Type B pancreatic cell (in vitro differentiated cells): Measurements from ENCODE around the gene DNAJA3. TPM values are rescaled to one million over a fixed set of nuclear protein-coding genes. Genes with fewer than 3 reads are reported as not detected.

ENCODE experiments used
- DNase-seq: peaks from one replicate; pipeline ENCODE4 v3.0.0; 2021; ENCODE audit warnings: mixed read lengths; ENCODE audit not compliant: unreplicated experiment; ENCODE audit errors: extremely low spot score
- H3K27ac Mint-ChIP-seq: 2 replicates; pipeline ENCODE4 v1.8.0; 2021; ENCODE audit warnings: mild to moderate bottlenecking, mixed read lengths
- H3K27me3 Mint-ChIP-seq: 2 replicates; pipeline ENCODE4 v1.8.0; 2021; ENCODE audit warnings: mixed read lengths
- H3K36me3 Mint-ChIP-seq: 2 replicates; pipeline ENCODE4 v1.8.0; 2021; ENCODE audit warnings: mixed read lengths
- H3K4me1 Mint-ChIP-seq: one replicate; pipeline ENCODE4 v1.8.0; 2021; ENCODE audit warnings: mixed read lengths; ENCODE audit not compliant: unreplicated experiment
- H3K4me3 Mint-ChIP-seq: 2 replicates; pipeline ENCODE4 v1.8.0; 2021; ENCODE audit warnings: mild to moderate bottlenecking, mixed read lengths
- H3K9me3 Mint-ChIP-seq: 2 replicates; pipeline ENCODE4 v1.8.0; 2021; ENCODE audit warnings: mixed read lengths
- total RNA-seq: library from RNA; stranded (reverse); gene quantifications from 2 replicates; pipeline ENCODE4 v1.2.1, GENCODE V29; 2021; ENCODE audit warnings: low replicate concordance
- TF ChIP-seq, protein P1 (sequence below): fragments of 200-600 bp; sonication (generic); conservative IDR thresholded peaks from 2 replicates; pipeline ENCODE4 v1.5.0; 2021; ENCODE audit warnings: antibody characterized with exemption, mild to moderate bottlenecking

Gene DNAJA3
- total RNA-seq, 1 donor from 2014 or later, result 46.5 TPM

DNA sequence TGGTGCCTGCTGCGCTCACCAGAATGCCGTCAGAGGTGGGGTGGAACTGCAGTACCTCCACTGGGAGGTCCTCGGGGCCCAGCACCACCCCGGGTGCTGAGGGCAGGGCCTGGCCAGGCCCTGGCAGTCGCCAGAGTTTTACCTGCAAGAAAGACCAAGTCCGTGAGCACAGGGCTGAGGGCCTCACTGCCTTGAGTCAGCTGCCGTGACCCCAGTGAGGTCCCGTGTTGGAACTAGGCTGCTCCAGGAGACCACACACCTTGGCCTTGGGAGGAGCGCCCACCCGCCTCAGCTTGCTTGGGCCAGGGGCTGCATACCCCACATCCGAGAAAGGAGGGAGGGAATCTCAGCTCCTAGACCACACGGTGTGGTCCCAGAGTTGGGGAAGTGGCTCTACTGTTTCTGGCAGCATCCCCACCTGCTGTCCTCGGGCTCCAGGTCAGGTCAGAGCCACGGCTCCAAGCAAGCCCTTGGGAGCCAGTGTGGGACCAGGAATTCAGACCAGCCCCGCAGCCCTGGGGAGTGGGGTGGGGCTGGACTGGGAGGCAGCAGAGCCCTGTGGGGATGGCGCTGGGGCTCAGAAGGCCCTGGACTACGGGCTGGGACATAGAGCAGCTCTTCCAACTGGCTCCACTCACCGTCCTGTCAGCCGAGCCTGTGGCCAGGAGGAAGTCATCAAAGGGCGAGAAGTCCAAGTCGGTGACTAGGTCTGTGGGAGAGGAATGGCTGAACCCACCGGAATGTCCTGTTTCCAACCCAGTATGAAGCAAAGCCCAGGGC lies 17.9 kb upstream of the DNAJA3 start:
- Mint-ChIP-seq H3K27ac (no peak overlapping the region), H3K4me3 (no peak overlapping the region), H3K36me3 (no peaks in the 10 kb centered on the region), H3K4me1 (peaks cover 9% of the 10 kb centered on the region), H3K27me3 (no peaks in the 10 kb centered on the region), H3K9me3 (no peaks in the 10 kb centered on the region)
- no peak for DNase-seq
- TF ChIP-seq, protein P1, sequence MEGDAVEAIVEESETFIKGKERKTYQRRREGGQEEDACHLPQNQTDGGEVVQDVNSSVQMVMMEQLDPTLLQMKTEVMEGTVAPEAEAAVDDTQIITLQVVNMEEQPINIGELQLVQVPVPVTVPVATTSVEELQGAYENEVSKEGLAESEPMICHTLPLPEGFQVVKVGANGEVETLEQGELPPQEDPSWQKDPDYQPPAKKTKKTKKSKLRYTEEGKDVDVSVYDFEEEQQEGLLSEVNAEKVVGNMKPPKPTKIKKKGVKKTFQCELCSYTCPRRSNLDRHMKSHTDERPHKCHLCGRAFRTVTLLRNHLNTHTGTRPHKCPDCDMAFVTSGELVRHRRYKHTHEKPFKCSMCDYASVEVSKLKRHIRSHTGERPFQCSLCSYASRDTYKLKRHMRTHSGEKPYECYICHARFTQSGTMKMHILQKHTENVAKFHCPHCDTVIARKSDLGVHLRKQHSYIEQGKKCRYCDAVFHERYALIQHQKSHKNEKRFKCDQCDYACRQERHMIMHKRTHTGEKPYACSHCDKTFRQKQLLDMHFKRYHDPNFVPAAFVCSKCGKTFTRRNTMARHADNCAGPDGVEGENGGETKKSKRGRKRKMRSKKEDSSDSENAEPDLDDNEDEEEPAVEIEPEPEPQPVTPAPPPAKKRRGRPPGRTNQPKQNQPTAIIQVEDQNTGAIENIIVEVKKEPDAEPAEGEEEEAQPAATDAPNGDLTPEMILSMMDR, result no peak

DNA sequence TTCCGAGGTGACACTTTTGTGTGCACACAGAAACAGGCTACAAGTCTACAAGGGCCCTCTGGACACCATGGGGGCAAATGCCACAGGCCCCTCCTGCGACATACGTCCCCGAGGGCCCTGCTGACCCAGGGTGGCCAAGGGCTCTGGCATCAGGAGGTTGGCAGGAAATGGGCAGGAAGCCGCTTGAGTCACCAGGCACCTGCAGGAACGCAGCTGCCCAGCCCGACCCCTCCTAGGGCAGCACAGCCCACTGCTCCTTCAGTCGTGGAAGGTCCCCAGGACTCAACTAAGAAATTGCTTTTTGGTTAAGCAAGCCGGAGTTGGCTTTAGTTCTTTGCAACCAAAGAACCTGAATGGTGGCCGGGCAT lies 17.4 kb upstream of the DNAJA3 start:
- no peak for DNase-seq

DNA sequence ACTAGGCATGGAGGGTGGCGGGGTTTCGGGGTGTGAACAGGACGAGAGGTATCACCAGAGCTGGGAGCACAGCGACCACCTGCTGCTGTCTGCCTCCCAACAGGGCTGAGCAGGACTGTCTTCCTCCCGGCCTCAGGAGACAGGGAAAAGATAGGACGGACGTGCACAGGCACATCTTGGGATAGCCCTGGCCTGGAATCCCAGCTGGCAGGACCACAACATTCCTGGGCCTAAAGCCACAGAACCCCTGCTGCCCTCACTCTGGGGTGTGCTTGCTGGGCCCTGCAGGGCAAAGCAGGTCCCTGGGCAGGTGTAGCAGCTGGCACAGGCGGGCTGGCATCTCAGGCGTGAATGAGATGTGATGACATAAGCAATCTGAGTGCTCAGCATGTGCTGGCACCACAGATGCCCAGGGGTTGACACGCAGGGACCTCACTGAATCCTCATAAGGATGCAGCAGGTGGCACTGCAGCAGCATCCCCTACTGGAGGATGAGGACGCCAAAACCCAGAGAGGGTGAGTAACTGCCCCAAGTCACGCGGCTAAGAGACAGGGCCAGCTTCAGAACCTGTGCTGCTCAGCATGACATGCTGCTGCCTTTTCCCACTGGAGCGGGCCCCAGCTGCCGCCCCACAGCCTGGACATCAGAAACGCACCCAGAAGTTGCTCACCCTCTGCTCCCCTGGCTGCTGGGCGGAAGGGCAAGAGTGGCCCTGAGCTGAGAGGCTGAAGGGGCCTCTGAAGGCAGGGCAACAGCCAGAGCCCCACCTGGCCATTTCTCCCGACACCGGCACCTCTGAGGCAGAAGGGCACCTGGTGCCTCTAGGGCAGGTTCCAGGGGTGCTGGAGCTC lies 16.4 kb upstream of the DNAJA3 start:
- H3K9me3 Mint-ChIP-seq, result no peaks in the 10 kb centered on the region

More for the DNA sequence above, 17.4 kb upstream of the DNAJA3 start:
- H3K4me1 Mint-ChIP-seq, result peaks cover 9% of the 10 kb centered on the region
- H3K4me3 Mint-ChIP-seq, result no peak overlapping the region
- H3K27ac Mint-ChIP-seq, result no peak overlapping the region
- TF ChIP-seq, protein P1, result no peak
- H3K36me3 Mint-ChIP-seq, result no peaks in the 10 kb centered on the region
- H3K9me3 Mint-ChIP-seq, result no peaks in the 10 kb centered on the region
- H3K27me3 Mint-ChIP-seq, result no peaks in the 10 kb centered on the region

DNA sequence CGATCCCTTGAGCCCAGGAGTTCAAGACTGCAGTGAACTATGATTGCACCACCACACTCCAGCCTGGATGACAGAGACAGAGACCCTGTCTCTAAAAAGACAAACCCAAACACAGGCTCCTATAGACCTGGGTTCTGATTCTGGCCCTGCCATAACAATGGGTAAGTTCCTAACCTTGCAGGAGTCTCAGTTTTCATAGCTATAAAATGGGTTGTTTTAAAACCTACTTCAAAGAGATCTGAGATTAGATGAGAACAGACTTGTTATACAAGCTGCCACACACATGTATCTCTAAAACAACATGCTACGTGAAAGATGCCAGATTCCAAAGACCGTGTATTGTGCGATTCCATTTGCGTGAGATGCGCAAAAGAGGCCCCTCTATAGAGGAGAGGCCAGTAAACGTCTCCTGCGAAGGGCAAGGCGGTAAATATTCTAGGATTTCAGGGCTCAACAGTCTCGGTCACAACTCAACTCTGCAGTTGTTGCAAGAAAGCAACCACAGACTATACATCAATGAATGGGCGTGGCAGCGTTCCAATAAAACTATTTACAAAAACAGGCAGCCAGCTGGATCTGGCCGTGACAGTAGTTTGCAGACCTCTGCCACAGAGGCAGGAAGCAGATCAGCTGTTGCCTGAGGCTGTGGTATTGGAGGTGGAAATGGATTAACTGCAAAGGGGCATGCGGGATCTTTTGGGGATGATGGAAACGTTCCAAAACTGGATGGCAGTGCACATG lies 15.2 kb upstream of the DNAJA3 start:
- peak overlapping the region; percentile 16 for H3K27ac Mint-ChIP-seq
- H3K36me3 Mint-ChIP-seq, result no peaks in the 10 kb centered on the region
- H3K4me1 Mint-ChIP-seq, result peaks cover 15% of the 10 kb centered on the region

More for the DNA sequence above, 16.4 kb upstream of the DNAJA3 start:
- peaks cover 11% of the 10 kb centered on the region for H3K4me1 Mint-ChIP-seq
- no peak overlapping the region for H3K27ac Mint-ChIP-seq
- no peaks in the 10 kb centered on the region for H3K27me3 Mint-ChIP-seq
- H3K4me3 Mint-ChIP-seq, result no peak overlapping the region
- no peaks in the 10 kb centered on the region for H3K36me3 Mint-ChIP-seq
- no peak for DNase-seq
- TF ChIP-seq, protein P1, result no peak

DNA sequence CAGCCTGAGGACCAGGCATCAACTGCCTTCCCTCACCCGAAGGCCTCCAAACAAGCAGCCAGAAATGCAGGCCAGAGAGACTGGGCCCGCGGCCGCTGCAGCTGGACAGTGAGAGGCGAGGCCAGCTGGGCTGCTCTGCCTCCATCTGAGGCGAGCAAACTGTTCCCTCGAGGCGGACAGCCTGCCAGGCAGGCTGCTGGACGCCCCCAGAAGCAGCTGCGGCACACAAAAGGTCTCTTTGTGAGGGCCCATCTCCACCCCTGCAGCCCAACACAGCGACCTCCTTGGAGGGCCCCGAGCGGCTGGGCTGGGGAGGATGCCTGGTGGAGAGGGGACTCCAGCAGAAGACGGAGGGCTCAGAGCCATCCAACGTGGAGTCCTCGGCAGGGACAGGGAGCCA lies 14.0 kb upstream of the DNAJA3 start:
- Mint-ChIP-seq H3K27ac (no peak overlapping the region), H3K4me3 (no peak overlapping the region), H3K36me3 (no peaks in the 10 kb centered on the region), H3K4me1 (peaks cover 17% of the 10 kb centered on the region), H3K9me3 (no peaks in the 10 kb centered on the region), H3K27me3 (peaks cover 3% of the 10 kb centered on the region)
- TF ChIP-seq, protein P1, result no peak
- no peak for DNase-seq

More for the DNA sequence above, 15.2 kb upstream of the DNAJA3 start:
- Mint-ChIP-seq H3K9me3 (no peaks in the 10 kb centered on the region), H3K27me3 (peaks cover 2% of the 10 kb centered on the region), H3K4me3 (peak overlapping the region; percentile 73)
- no peak for DNase-seq
- TF ChIP-seq, protein P1, result no peak
